ENCODE measurements around the gene ARL8A.
"Not testable (repeated sequence)": the region's sequence is repeated elsewhere in the genome, so short reads cannot be mapped to it uniquely, and the experiment has no call there.

ARL8A gene

DNA sequence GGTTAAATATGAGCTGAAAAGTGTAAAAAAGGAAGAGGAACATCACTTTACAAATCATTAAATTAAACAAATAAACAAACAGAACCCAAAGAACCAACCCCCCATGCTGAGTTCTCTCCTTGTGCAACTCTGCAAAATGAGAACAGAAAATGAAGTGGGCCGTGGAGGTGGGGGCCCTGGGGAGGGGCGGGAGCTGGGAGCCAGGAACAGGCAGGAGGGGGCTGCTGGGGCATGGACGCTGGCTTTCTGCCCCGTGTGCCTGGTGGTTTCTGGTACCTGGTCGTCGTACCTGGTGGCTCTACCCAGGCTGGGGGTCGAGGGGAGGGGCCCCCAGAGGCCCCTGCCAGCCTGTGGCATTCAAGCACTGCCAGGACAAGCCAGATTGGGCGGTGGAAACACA is 11.0 kb downstream of the ARL8A start:
- DNase-seq, result no peak

DNA sequence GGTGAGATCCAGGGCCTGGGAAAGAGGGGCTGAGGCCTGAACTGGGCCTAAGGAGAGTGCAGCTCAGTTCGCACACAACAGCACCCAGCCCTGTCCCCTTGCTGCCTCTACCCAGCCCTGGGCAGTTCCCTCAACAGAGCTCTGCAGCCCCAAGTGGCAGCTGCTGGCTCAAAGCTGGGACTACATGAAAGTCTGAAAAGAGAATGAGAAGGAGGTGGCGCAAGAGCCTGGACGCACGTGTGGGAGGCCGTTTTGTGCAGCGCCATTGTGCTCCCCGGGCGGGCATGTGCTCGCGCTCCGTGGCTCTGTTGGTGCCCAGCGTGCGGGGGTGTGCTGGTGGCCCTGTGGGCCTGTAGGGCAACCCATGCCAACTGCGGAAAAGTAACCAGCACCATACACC is 11.5 kb downstream of the ARL8A start:
- no peak for DNase-seq

GRCh38 chr1:202131956-202132821 is 12.3 kb downstream of the ARL8A start:
- no peak for DNase-seq

GRCh38 chr1:202130816-202131522 is 13.6 kb downstream of the ARL8A start:
- no peak for DNase-seq

- DNase-seq, result no peak
These were observed 14.2 kb downstream of the ARL8A start for GRCh38 chr1:202130297-202130721.

GRCh38 chr1:202129453-202130296 is 14.9 kb downstream of the ARL8A start:
- no peak for DNase-seq

GRCh38 chr1:202127836-202128622 is 16.5 kb downstream of the ARL8A start:
- DNase-seq, result no peak

- DNase-seq, result no peak
These were observed 17.5 kb downstream of the ARL8A start for GRCh38 chr1:202127061-202127460.

DNA sequence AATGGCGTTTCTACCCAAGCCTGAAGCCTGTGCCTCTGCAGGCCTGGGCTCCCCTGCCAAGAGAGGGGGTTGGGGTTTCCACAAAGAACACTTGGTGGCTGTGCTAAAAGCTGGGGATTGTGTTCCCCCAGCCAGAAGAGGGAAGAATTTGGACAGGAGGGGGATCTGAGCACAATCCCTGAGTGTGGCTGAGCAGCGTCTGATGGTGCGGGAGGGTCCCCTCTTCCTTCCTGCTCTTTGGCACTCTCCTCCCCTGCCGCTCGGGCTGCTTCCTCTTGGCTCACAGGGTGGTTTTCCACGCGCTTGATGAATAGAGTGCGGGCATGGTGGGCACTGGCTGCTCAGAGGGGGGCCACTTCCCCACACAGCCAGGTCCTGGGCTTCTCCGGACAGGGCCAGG is 18.1 kb downstream of the ARL8A start:
- no peak for DNase-seq

DNA sequence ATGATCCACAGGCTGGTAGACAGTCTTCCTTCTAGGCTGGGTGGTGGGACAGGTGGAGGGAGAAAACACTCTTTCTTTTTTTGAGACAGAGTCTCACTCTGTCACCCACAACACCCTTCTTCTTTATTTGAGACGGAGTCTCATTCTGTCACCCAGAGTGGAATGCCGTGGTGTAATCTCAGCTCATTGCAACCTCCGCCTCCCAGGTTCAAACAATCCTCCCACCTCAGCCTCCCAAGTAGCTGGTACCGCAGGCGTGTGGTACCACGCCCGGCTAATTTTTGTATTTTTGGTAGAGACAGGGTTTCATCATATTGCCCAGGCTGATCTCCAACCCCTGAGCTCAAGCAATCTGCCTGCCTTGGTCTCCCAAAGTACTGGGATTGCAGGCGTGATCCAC is 18.9 kb downstream of the ARL8A start:
- DNase-seq, result no peak

- no peak for DNase-seq
These were observed 20.4 kb downstream of the ARL8A start for GRCh38 chr1:202124142-202124541.

GRCh38 chr1:202123336-202123813 is 21.2 kb downstream of the ARL8A start:
- no peak for DNase-seq

- DNase-seq, result no peak
These were observed 21.8 kb downstream of the ARL8A start, which contains the start of gene GPR37L1 for GRCh38 chr1:202122639-202123335. Gene GPR37L1 (plus strand): TSS chr1:202122917. CDS start chr1:202122964, 47 bp downstream.

GRCh38 chr1:202121006-202121405 is 23.5 kb downstream of the ARL8A start:
- DNase-seq, result no peak

- DNase-seq, result no peak
These were observed 26.6 kb downstream of the ARL8A start for GRCh38 chr1:202117898-202118371.

DNA sequence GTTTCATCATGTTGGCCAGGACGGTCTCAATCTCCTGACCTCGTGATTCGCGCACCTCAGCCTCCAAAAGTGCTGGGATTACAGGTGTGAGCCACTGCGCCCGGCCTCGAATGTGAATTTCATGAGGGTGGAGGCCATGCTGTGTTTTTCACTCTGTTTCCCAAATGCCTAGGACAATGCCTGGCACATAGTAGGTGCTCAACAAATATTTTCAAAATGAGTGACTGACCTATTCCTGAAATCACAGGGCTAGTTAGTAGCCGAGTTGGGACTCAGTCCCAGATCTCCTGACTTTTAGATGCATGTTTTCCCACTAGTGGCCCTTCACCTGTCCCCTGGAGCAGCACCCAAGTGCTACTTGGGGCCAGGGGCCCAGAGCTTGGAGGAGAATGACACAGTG is 28.2 kb downstream of the ARL8A start:
- no peak for DNase-seq

DNA sequence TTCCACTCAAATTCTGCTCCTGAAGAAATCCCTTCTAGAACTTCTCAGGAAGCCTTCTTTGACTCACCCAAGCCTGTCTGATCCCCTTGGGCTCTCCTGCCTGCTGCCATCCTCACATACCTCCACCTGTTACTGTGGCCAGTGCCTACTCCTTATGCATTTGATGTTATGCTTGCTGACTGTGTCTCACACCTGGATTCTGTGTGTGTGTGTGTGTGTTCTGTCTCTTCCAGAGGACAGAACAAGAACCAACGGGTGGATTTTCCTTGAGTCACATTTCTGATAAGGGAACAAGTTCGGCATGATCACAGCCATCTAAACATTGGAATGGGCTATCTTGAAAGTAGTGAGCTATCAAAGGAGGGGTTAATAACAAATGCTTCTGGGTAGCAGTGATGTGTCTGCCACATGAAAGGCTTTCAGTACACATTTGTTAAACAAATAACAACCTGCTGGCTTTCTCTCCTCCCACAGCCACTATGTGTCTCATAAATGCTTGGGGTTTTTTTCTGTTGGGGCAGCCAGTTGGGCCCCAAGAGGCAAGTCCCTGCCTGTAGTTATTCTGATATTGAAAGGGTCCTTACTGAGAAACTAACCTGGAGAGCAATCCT is 30.7 kb downstream of the ARL8A start:
- no peak for DNase-seq

DNA sequence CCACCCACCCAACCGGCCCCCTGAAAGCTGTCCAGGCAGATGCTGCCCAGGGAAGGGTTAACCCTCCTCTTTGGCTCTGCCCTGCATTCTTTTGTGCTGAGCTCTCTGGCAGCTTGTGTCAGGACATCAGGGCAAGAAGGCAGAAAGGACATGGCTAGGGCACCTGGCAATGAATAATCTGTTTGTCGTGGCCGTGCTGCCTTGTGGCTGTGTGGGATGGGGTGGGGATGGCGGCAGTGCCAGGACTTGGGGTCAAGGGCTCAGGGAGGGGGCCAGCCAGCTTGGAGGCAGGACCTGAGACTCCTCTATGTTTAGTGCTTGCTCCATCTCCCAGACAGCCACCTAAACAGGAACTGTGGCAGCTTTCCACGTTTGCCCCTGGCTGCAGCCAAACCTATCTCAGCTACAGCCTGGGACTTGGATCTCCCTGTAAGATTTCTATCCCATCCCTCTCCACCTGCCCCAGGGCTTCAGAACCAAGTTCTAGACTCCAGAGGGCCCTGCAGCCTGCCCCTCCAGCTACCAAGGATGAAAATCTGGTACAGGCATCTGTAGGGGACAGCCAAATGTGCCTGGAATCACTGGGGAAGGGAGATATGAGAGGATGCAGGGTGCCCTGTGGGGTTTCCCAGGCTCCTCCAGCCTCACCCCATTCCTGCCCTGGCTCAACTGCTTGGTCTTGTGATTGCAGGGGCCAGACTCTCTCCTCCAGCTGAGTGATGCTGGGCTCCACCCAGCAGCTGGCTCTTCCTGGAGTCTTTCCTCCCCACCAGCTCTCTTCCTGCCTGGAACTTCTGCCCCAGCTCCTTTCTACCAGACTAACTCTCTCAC is 31.5 kb downstream of the ARL8A start:
- no peak for DNase-seq

DNA sequence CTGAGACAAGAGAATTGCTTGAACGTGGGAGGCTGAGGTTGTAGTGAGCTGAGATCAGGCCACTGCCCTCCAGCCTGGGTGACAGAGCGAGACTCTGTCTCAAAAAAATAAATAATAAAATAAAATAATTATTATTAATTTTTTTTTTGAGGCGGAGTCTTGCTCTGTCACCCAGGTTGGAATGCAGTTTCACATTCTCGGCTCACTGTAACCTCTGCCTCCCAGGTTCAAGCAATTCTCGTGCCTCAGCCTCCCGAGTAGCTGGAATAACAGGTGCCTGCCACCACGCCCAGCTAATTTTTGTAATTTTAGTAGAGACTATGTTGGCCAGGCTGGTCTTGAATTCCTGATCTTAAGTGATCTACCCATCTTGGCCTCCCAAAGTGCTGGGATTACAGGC is 32.9 kb downstream of the ARL8A start:
- DNase-seq, result not testable (repeated sequence)

DNA sequence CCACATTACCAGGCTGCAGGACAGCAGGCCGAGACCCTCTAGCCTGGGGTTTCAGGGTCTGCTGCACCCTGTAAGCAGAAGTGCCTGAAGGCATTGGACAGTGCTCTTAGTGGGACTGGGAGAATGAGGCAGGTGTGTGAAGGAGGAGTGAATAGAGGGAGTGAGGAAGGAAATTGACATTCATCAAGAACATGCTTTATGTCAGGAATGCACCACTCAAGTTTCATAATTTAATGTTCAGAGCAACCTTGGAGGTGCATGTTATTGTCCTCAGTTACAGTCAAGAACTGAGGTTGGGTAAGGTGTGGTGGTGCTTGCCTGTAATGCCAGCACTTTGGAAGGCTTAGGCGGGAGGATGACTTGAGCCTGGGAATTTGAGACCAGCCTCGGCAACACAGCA is 33.6 kb downstream of the ARL8A start:
- DNase-seq, result no peak

Measured in NCI-H187 (cell line).